HG02943 (cell line): ENCODE results near the gene FOXS1.

Experiments
- ATAC-seq: cut with Tn5 transposase; IDR thresholded peaks from one replicate; pipeline ENCODE4 v1.9.1; 2021; ENCODE audit warnings: mild to moderate bottlenecking, low read depth, moderate library complexity; ENCODE audit not compliant: unreplicated experiment

The FOXS1 gene

GRCh38 chr20:31861385-31862156 lies 16.2 kb upstream of the FOXS1 start:
- no peak for ATAC-seq

GRCh38 chr20:31861135-31861384 lies 15.7 kb upstream of the FOXS1 start:
- ATAC-seq = no peak

GRCh38 chr20:31860390-31861134 lies 15.2 kb upstream of the FOXS1 start:
- ATAC-seq = no peak

GRCh38 chr20:31859998-31860380 lies 14.6 kb upstream of the FOXS1 start:
- ATAC-seq = no peak

- no peak for ATAC-seq
These were observed 14.0 kb upstream of the FOXS1 start for GRCh38 chr20:31859266-31859997.

GRCh38 chr20:31858760-31859083 lies 13.3 kb upstream of the FOXS1 start:
- ATAC-seq = no peak

GRCh38 chr20:31857861-31858759 lies 12.7 kb upstream of the FOXS1 start:
- peak; percentile 73 for ATAC-seq

GRCh38 chr20:31856516-31856915 lies 11.1 kb upstream of the FOXS1 start:
- no peak for ATAC-seq

- ATAC-seq = no peak
These were observed 8.1 kb upstream of the FOXS1 start for GRCh38 chr20:31853481-31853880.

GRCh38 chr20:31851240-31851955 lies 6.0 kb upstream of the FOXS1 start:
- ATAC-seq = no peak

GRCh38 chr20:31849306-31849930 lies 4.0 kb upstream of the FOXS1 start:
- no peak for ATAC-seq

- ATAC-seq = no peak
These were observed 2.9 kb upstream of the FOXS1 start for GRCh38 chr20:31848088-31848999.

GRCh38 chr20:31846793-31847138 lies 1.4 kb upstream of the FOXS1 start:
- ATAC-seq = no peak

GRCh38 chr20:31844737-31845299 lies 586 bp downstream of the FOXS1 start:
- ATAC-seq = no peak

GRCh38 chr20:31843881-31844280 lies 1.5 kb downstream of the FOXS1 start:
- no peak for ATAC-seq

GRCh38 chr20:31843288-31843687 lies 2.1 kb downstream of the FOXS1 start:
- ATAC-seq = no peak

GRCh38 chr20:31842471-31843157 lies 2.8 kb downstream of the FOXS1 start:
- ATAC-seq = no peak

- ATAC-seq = no peak
These were observed 3.5 kb downstream of the FOXS1 start for GRCh38 chr20:31841928-31842327.
